SU-DHL-6 (cell line): ENCODE data around the gene UBC.

ENCODE experiments used
- CTCF ChIP-seq: fragments of 200-600 bp; sonication (generic); IDR thresholded peaks from one replicate; pipeline ENCODE4 v1.5.1; 2017; ENCODE audit warnings: antibody characterized with exemption, mild to moderate bottlenecking, low read length, moderate library complexity; ENCODE audit not compliant: insufficient read depth, poor library complexity, severe bottlenecking
- EZH2phosphoT487 ChIP-seq: fragments of 200-600 bp; sonication (generic), shearing (Covaris generic); conservative IDR thresholded peaks from 2 replicates; pipeline ENCODE4 v1.6.1; 2018; ENCODE audit warnings: mild to moderate bottlenecking, antibody characterized with exemption, low read length, moderate library complexity, mixed read lengths

- TF ChIP-seq CTCF (no peak), EZH2phosphoT487 (no peak)
These were observed 46.6 kb upstream of the UBC start for GRCh38 chr12:124961055-124961454.
